ENCODE measurements around the gene PLEKHM3. TPM values are rescaled to one million over a fixed set of nuclear protein-coding genes. Genes with fewer than 3 reads are reported as not detected.

PLEKHM3 gene
- total RNA-seq, 4 donors from 2014 or later, result 19.1 to 26.5 (median 24.0) TPM

- WGBS, 2 donors (ENCODE audit: low coverage in 1 of 2), result 57 to 63% methylated on average over 1 to 6 of the region's 6 CpGs
These were observed 233.6 kb downstream of the PLEKHM3 start for GRCh38 chr2:207791579-207792243.

GRCh38 chr2:207790898-207791297 lies 234.4 kb downstream of the PLEKHM3 start:
- no peaks in the 10 kb centered on the region for H3K36me3 ChIP-seq
- in situ Hi-C loops (cut with MboI; ENCODE audit: low pct_ligation_motif_present in 1 of 4, low pct_unique_long_range_greater_than_20kb in 1 of 4, low sequenced_read_pairs in 3 of 4), result no loop called here
- H3K27me3 ChIP-seq, result no peaks in the 10 kb centered on the region
- DNase-seq, result no peak
- intact Hi-C loops (cut with DNase I; ENCODE audit: low total_unique reads), result no loop called here
- H3K27ac ChIP-seq, result no peak overlapping the region
- 95 to 100% methylated on average over 1 of the region's 1 CpG for WGBS, 2 donors (ENCODE audit: low coverage in 1 of 2)
- H3K4me1 ChIP-seq, result peaks cover 0 to 9% (median 5%) of the 10 kb centered on the region in 4 donors
- no peaks in the 10 kb centered on the region for H3K9me3 ChIP-seq
- no peak overlapping the region for H3K4me3 ChIP-seq
- TF ChIP-seq POLR2AphosphoS5 (IDR thresholded peaks at IDR 0.05) (no peak), CTCF (IDR thresholded peaks at IDR 0.05) (no peak), EP300 (IDR thresholded peaks at IDR 0.05; ENCODE audit: low read depth) (no peak), POLR2A (IDR thresholded peaks at IDR 0.05) (no peak)

More at GRCh38 chr2:207791579-207792243, 233.6 kb downstream of the PLEKHM3 start:
- intact Hi-C loops (cut with DNase I; ENCODE audit: low total_unique reads), result no loop called here
- no peak overlapping the region for H3K4me3 ChIP-seq
- H3K4me1 ChIP-seq, result peaks cover 0 to 14% (median 10%) of the 10 kb centered on the region in 4 donors
- no peaks in the 10 kb centered on the region for H3K9me3 ChIP-seq
- no peaks in the 10 kb centered on the region for H3K36me3 ChIP-seq
- TF ChIP-seq EP300 (IDR thresholded peaks at IDR 0.05; ENCODE audit: low read depth) (no peak), POLR2AphosphoS5 (IDR thresholded peaks at IDR 0.05) (no peak), POLR2A (IDR thresholded peaks at IDR 0.05) (no peak), CTCF (IDR thresholded peaks at IDR 0.05) (no peak)
- no peaks in the 10 kb centered on the region for H3K27me3 ChIP-seq
- in situ Hi-C loops (cut with MboI; ENCODE audit: low pct_ligation_motif_present in 1 of 4, low pct_unique_long_range_greater_than_20kb in 1 of 4, low sequenced_read_pairs in 3 of 4), result no loop called here
- H3K27ac ChIP-seq, result no peak overlapping the region
- DNase-seq, result no peak

GRCh38 chr2:207787800-207788199 lies 237.5 kb downstream of the PLEKHM3 start:
- H3K27me3 ChIP-seq, result no peaks in the 10 kb centered on the region
- peaks cover 3 to 25% (median 12%) of the 10 kb centered on the region in 4 donors for H3K4me1 ChIP-seq
- TF ChIP-seq CTCF (IDR thresholded peaks at IDR 0.05), result no peak
- no peak for TF ChIP-seq EP300 (IDR thresholded peaks at IDR 0.05; ENCODE audit: low read depth)
- TF ChIP-seq POLR2A (IDR thresholded peaks at IDR 0.05), result no peak
- TF ChIP-seq POLR2AphosphoS5 (IDR thresholded peaks at IDR 0.05), result no peak
- no peak for DNase-seq
- no peaks in the 10 kb centered on the region for H3K36me3 ChIP-seq
- in situ Hi-C loops (cut with MboI; ENCODE audit: low pct_ligation_motif_present in 1 of 4, low pct_unique_long_range_greater_than_20kb in 1 of 4, low sequenced_read_pairs in 3 of 4) (no loop called here), intact Hi-C loops (cut with DNase I; ENCODE audit: low total_unique reads) (no loop called here)
- H3K27ac ChIP-seq, result no peak overlapping the region
- WGBS, 2 donors (ENCODE audit: low coverage in 1 of 2), result 47 to 68% methylated on average over 3 to 4 of the region's 4 CpGs
- H3K4me3 ChIP-seq, result no peak overlapping the region
- no peaks in the 10 kb centered on the region for H3K9me3 ChIP-seq

- 72 to 79% methylated on average over 2 to 3 of the region's 3 CpGs for WGBS, 2 donors (ENCODE audit: low coverage in 1 of 2)
- H3K4me3 ChIP-seq, result no peak overlapping the region
- H3K9me3 ChIP-seq, result no peaks in the 10 kb centered on the region
- intact Hi-C loops (cut with DNase I; ENCODE audit: low total_unique reads) (no loop called here), in situ Hi-C loops (cut with MboI; ENCODE audit: low pct_ligation_motif_present in 1 of 4, low pct_unique_long_range_greater_than_20kb in 1 of 4, low sequenced_read_pairs in 3 of 4) (no loop called here)
- no peak for DNase-seq
- TF ChIP-seq POLR2A (IDR thresholded peaks at IDR 0.05), result no peak
- TF ChIP-seq CTCF (IDR thresholded peaks at IDR 0.05), result no peak
- TF ChIP-seq EP300 (IDR thresholded peaks at IDR 0.05; ENCODE audit: low read depth), result no peak
- TF ChIP-seq POLR2AphosphoS5 (IDR thresholded peaks at IDR 0.05), result no peak
- H3K27me3 ChIP-seq, result no peaks in the 10 kb centered on the region
- H3K4me1 ChIP-seq, result peaks cover 3 to 28% (median 14%) of the 10 kb centered on the region in 4 donors
- no peaks in the 10 kb centered on the region for H3K36me3 ChIP-seq
- no peak overlapping the region for H3K27ac ChIP-seq
These were observed 238.3 kb downstream of the PLEKHM3 start for GRCh38 chr2:207787017-207787416.

Measured in transverse colon (tissue), 4 donors.